HS-27A (cell line): ENCODE results near the gene APBA2.
"Not testable (repeated sequence)": the region's sequence is repeated elsewhere in the genome, so short reads cannot be mapped to it uniquely, and the experiment has no call there.

Source experiments
- DNase-seq: peaks from one replicate; pipeline ENCODE4 v3.0.0-alpha.2; 2012; ENCODE audit warnings: low read depth, missing footprints

APBA2 gene

GRCh38 chr15:28878209-28878608 is 7.6 kb upstream of the APBA2 start:
- no peak for DNase-seq

- no peak for DNase-seq
Measured at GRCh38 chr15:28879551-28879950, 6.2 kb upstream of the APBA2 start.

GRCh38 chr15:28880680-28881079 is 5.1 kb upstream of the APBA2 start:
- no peak for DNase-seq

GRCh38 chr15:28881170-28881569 is 4.6 kb upstream of the APBA2 start:
- DNase-seq: no peak

GRCh38 chr15:28881600-28881999 is 4.2 kb upstream of the APBA2 start:
- no peak for DNase-seq

GRCh38 chr15:28884151-28884940 is 1.4 kb upstream of the APBA2 start:
- no peak for DNase-seq

GRCh38 chr15:28885128-28885629 is 595 bp upstream of the APBA2 start:
- DNase-seq: no peak

GRCh38 chr15:28886431-28887338 is 911 bp downstream of the APBA2 start:
- DNase-seq: no peak

GRCh38 chr15:28887339-28888174 is 1.8 kb downstream of the APBA2 start:
- DNase-seq: no peak

GRCh38 chr15:28888302-28888894 is 2.6 kb downstream of the APBA2 start:
- no peak for DNase-seq

- DNase-seq: no peak
Measured at GRCh38 chr15:28888900-28889299, 3.1 kb downstream of the APBA2 start.

GRCh38 chr15:28889346-28889745 is 3.6 kb downstream of the APBA2 start:
- DNase-seq: no peak

GRCh38 chr15:28889871-28890270 is 4.1 kb downstream of the APBA2 start:
- not testable (repeated sequence) for DNase-seq

GRCh38 chr15:28890291-28890690 is 4.5 kb downstream of the APBA2 start:
- not testable (repeated sequence) for DNase-seq

- DNase-seq: no peak
Measured at GRCh38 chr15:28890711-28891495, 5.1 kb downstream of the APBA2 start.

GRCh38 chr15:28891588-28891987 is 5.8 kb downstream of the APBA2 start:
- no peak for DNase-seq

- DNase-seq: no peak
Measured at GRCh38 chr15:28892789-28893610, 7.2 kb downstream of the APBA2 start.

- no peak for DNase-seq
Measured at GRCh38 chr15:28894631-28895030, 8.9 kb downstream of the APBA2 start.

GRCh38 chr15:28895146-28895545 is 9.4 kb downstream of the APBA2 start:
- no peak for DNase-seq

- DNase-seq: no peak
Measured at GRCh38 chr15:28895566-28895965, 9.8 kb downstream of the APBA2 start.
